A673 (cell line): ENCODE data around the gene FXN.

Experiments used
- EZH2 ChIP-seq: fragments of 200-600 bp; sonication (generic); IDR thresholded peaks from 2 replicates; pipeline ENCODE4 v1.6.1; 2017; ENCODE audit warnings: borderline replicate concordance, low read depth, mild to moderate bottlenecking, mixed read lengths, antibody characterized with exemption, low read length; ENCODE audit not compliant: poor library complexity, severe bottlenecking
- TF ChIP-seq, protein P1 (sequence below): fragments of 300-800, 200-600 bp; sonication (generic); conservative IDR thresholded peaks from 2 replicates; pipeline ENCODE4 v1.5.1; 2017; ENCODE audit warnings: low read depth, mild to moderate bottlenecking, antibody characterized with exemption, low read length, moderate library complexity, mixed read lengths

DNA sequence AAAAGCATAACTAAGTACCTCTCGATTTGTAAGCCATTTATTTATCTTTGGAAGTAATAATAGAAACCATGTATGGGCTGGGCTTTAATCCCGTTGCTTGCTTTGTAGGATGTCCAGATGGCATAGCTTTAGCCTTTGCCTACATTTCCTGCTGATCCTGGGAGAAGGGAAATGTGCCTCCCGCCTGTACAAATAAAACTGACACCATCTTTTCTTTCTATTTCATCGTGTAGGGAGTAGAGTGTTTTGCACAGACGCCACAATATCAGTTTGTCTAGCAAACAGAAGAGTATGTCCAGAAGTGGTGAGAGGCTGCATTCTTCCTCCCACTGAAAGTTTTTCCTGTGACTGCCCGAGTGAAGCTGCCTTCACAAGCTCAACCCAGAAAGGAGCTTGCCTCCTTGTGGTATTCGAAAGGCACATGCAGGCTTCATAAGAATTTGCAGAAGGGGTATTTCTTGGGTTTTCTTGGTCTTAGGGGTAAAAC lies 113.8 kb downstream of the FXN start:
- TF ChIP-seq, protein P1, sequence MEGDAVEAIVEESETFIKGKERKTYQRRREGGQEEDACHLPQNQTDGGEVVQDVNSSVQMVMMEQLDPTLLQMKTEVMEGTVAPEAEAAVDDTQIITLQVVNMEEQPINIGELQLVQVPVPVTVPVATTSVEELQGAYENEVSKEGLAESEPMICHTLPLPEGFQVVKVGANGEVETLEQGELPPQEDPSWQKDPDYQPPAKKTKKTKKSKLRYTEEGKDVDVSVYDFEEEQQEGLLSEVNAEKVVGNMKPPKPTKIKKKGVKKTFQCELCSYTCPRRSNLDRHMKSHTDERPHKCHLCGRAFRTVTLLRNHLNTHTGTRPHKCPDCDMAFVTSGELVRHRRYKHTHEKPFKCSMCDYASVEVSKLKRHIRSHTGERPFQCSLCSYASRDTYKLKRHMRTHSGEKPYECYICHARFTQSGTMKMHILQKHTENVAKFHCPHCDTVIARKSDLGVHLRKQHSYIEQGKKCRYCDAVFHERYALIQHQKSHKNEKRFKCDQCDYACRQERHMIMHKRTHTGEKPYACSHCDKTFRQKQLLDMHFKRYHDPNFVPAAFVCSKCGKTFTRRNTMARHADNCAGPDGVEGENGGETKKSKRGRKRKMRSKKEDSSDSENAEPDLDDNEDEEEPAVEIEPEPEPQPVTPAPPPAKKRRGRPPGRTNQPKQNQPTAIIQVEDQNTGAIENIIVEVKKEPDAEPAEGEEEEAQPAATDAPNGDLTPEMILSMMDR = no peak
- no peak for TF ChIP-seq EZH2
